HCT116 (cell line): ENCODE measurements around the gene ASB9. TPM values are rescaled to one million over a fixed set of nuclear protein-coding genes. Genes with fewer than 3 reads are reported as not detected.

Experiments used
- ATAC-seq: fragments of 200-7000 bp; cut with Tn5 transposase; 2 replicates; pipeline ENCODE4 v1.9.1; 2020; ENCODE audit warnings: mild to moderate bottlenecking, moderate library complexity
- BruUV-seq: library from RNA; stranded (reverse); fragments of 400-500 nt; replicated peaks from 2 replicates; lab custom pipeline; 2021; lab: Mats Ljungman, UMichigan
- CTCF ChIA-PET: fragments of 300-600 bp; sonication (Branson Sonifier 250); formaldehyde crosslinking; loops from one replicate; lab custom pipeline; 2021; ENCODE audit warnings: antibody characterized with exemption; lab: Charles Lee
- POLR2A ChIA-PET: fragments of 300-600, 350-600 bp; sonication (Branson Sonifier 250); formaldehyde crosslinking; loops from one replicate; lab custom pipeline; 2021; ENCODE audit warnings: antibody characterized with exemption; lab: Charles Lee
- RAD21 ChIA-PET, 2 experiments: fragments of 300-600 bp; sonication (Branson Sonifier 250); formaldehyde crosslinking; loops; one replicate each; lab custom pipeline; 2023; ENCODE audit warnings: low total read pairs in 2 of 2; ENCODE audit not compliant: uncharacterized antibody in 2 of 2, unreplicated experiment in 2 of 2, low non-redundant PET in 1 of 2; lab: Charles Lee
- DNase-seq: peaks from one replicate; pipeline ENCODE4 v3.0.0-alpha.2; 2010; ENCODE audit warnings: low read depth, low spot score
- H2AFZ ChIP-seq: fragments of 200-600 bp; shearing (Covaris generic), sonication (generic); 2 replicates; pipeline ENCODE4 v1.6.1; 2017; ENCODE audit warnings: low read depth, mixed run types, mixed read lengths, antibody characterized with exemption, low read length; ENCODE audit not compliant: poor library complexity, severe bottlenecking
- H3K27ac ChIP-seq: 2 replicates; pipeline ENCODE4 v1.5.1; 2012; ENCODE audit warnings: low read depth, low read length
- H3K27me3 ChIP-seq: fragments of 200-600 bp; sonication (generic); 2 replicates; pipeline ENCODE4 v1.6.1; 2016; ENCODE audit warnings: mixed run types, low read length, mixed read lengths; ENCODE audit not compliant: insufficient read depth
- H3K36me3 ChIP-seq, 2 experiments: fragments of 200-500 bp in 1 of 2; fragments of 200-600 bp in 1 of 2; sonication (Bioruptor generic) in 1 of 2; sonication (generic) in 1 of 2; 2 replicates each; pipeline versions ENCODE4 v1.5.1 to v1.6.1; 2014 to 2016; ENCODE audit warnings: low read length in 2 of 2, inconsistent platforms in 1 of 2, mixed read lengths in 1 of 2, mixed run types in 1 of 2; ENCODE audit not compliant: insufficient read depth in 2 of 2, control insufficient read depth in 1 of 2
- H3K4me1 ChIP-seq, 2 experiments: fragments of 200-600 bp in 1 of 2; sonication (generic) in 1 of 2; 2 replicates each; pipeline versions ENCODE4 v1.5.1 to v1.6.1; 2012 to 2017; ENCODE audit warnings: low read length in 2 of 2, inconsistent platforms in 1 of 2, mild to moderate bottlenecking in 1 of 2, mixed read lengths in 1 of 2, mixed run types in 1 of 2, moderate library complexity in 1 of 2; ENCODE audit not compliant: insufficient read depth in 2 of 2, control insufficient read depth in 1 of 2
- H3K4me2 ChIP-seq: fragments of 200-600 bp; sonication (generic); 2 replicates; pipeline ENCODE4 v1.6.1; 2017; ENCODE audit warnings: mixed run types, low read length, mixed read lengths
- H3K4me3 ChIP-seq, 2 experiments: fragments of 200-600 bp in 1 of 2; sonication (generic) in 1 of 2; replicated peaks in 1 of 2; 2 replicates each; pipeline ENCODE4 v1.5.1; 2011 to 2016; ENCODE audit warnings: low read length in 2 of 2, control low read depth in 1 of 2, low read depth in 1 of 2, mild to moderate bottlenecking in 1 of 2, mixed read lengths in 1 of 2, mixed run types in 1 of 2
- H3K79me2 ChIP-seq: fragments of 200-600 bp; sonication (generic); 2 replicates; pipeline ENCODE4 v1.6.1; 2017; ENCODE audit warnings: mild to moderate bottlenecking, mixed run types, low read length, moderate library complexity, mixed read lengths; ENCODE audit not compliant: insufficient read depth
- H3K9ac ChIP-seq: fragments of 200-600 bp; sonication (generic); 2 replicates; pipeline ENCODE4 v1.6.1; 2016; ENCODE audit warnings: low read length, mixed read lengths
- H3K9me2 ChIP-seq: fragments of 200-600 bp; sonication (generic), shearing (Covaris generic); 2 replicates; pipeline ENCODE4 v1.6.1; 2017; ENCODE audit warnings: mixed run types, mild to moderate bottlenecking, moderate library complexity; ENCODE audit not compliant: insufficient read depth
- H3K9me3 ChIP-seq, 2 experiments: fragments of 200-500 bp in 1 of 2; fragments of 200-600 bp in 1 of 2; sonication (Bioruptor generic) in 1 of 2; sonication (generic) in 1 of 2; 2 replicates each; pipeline ENCODE4 v1.6.1; 2014 to 2017; ENCODE audit warnings: low read length in 2 of 2, mixed read lengths in 2 of 2, inconsistent platforms in 1 of 2, low read depth in 1 of 2, mild to moderate bottlenecking in 1 of 2, mixed run types in 1 of 2, moderate library complexity in 1 of 2; ENCODE audit not compliant: control insufficient read depth in 1 of 2, insufficient read depth in 1 of 2
- H4K20me1 ChIP-seq: fragments of 200-600 bp; sonication (generic), shearing (Covaris generic); 2 replicates; pipeline ENCODE4 v1.6.1; 2017; ENCODE audit warnings: mixed run types, mild to moderate bottlenecking, moderate library complexity; ENCODE audit not compliant: insufficient read depth
- CBX3 ChIP-seq: IDR thresholded peaks from 2 replicates; pipeline ENCODE4 v1.6.1; 2012; ENCODE audit warnings: low read depth
- ELF1 ChIP-seq: IDR thresholded peaks from 2 replicates; pipeline ENCODE4 v1.6.1; 2012; ENCODE audit warnings: low read depth, borderline replicate concordance
- EZH2 ChIP-seq: fragments of 200-600 bp; sonication (generic); IDR thresholded peaks from 2 replicates; pipeline ENCODE4 v1.6.1; 2017; ENCODE audit warnings: antibody characterized with exemption, mixed run types
- EZH2phosphoT487 ChIP-seq: fragments of 200-600 bp; IDR thresholded peaks from 2 replicates; pipeline ENCODE4 v1.6.1; 2018; ENCODE audit warnings: antibody characterized with exemption, borderline replicate concordance
- SIN3A ChIP-seq: IDR thresholded peaks from 2 replicates; pipeline ENCODE4 v1.6.1; 2012; ENCODE audit warnings: low read depth
- SP1 ChIP-seq: IDR thresholded peaks from 2 replicates; pipeline ENCODE4 v1.6.1; 2012; ENCODE audit warnings: low read depth
- TCF7L2 ChIP-seq: IDR thresholded peaks from 2 replicates; pipeline ENCODE4 v1.7.0; 2011; ENCODE audit warnings: borderline replicate concordance, inconsistent platforms; ENCODE audit not compliant: insufficient read depth, insufficient read length; ENCODE audit errors: extremely low read depth
- YY1 ChIP-seq: IDR thresholded peaks from 2 replicates; pipeline ENCODE4 v1.6.1; 2011; ENCODE audit warnings: low read length, low read depth, moderate library complexity, mild to moderate bottlenecking; ENCODE audit not compliant: insufficient replicate concordance; ENCODE audit errors: extremely low read depth
- ZFX ChIP-seq: fragments of 450-650 bp; IDR thresholded peaks from 2 replicates; pipeline ENCODE4 v1.6.1; 2017
- ZNF274 ChIP-seq: fragments of 200-500 bp; sonication (Bioruptor generic); IDR thresholded peaks from 2 replicates; pipeline ENCODE4 v1.6.1; 2014; ENCODE audit warnings: mild to moderate bottlenecking, low read depth, low read length, inconsistent platforms
- intact Hi-C: fragments of 100-400 bp; cut with micrococcal nuclease; formaldehyde crosslinking; loops from 2 replicates; pipeline ENCODE4 v1.10.0; 2022
- total RNA-seq: library from RNA; stranded (reverse); gene quantifications from one replicate; pipeline ENCODE4 v1.2.1, GENCODE V29; 2021; ENCODE audit not compliant: unreplicated experiment
- TF ChIP-seq, protein P1 (sequence below): IDR thresholded peaks from 2 replicates; pipeline ENCODE4 v1.6.1; 2012
- TF ChIP-seq, protein P2 (sequence below): IDR thresholded peaks from 2 replicates; pipeline ENCODE4 v1.6.1; 2012
- TF ChIP-seq, protein P3 (sequence below), 3 experiments: fragments of 200-600 bp in 1 of 3; sonication (generic) in 1 of 3; IDR thresholded peaks in 2 of 3; conservative IDR thresholded peaks in 1 of 3; 2 replicates each; pipeline ENCODE4 v1.5.1; 2012 to 2017; ENCODE audit warnings: low read depth in 2 of 3, low read length in 2 of 3, antibody characterized with exemption in 1 of 3, borderline replicate concordance in 1 of 3, control low read depth in 1 of 3, mild to moderate bottlenecking in 1 of 3, mixed read lengths in 1 of 3, mixed run types in 1 of 3, moderate library complexity in 1 of 3; ENCODE audit not compliant: insufficient read depth in 1 of 3

Gene ASB9
- total RNA-seq, 1 experiment from 2014 or later: 2.9 TPM

DNA sequence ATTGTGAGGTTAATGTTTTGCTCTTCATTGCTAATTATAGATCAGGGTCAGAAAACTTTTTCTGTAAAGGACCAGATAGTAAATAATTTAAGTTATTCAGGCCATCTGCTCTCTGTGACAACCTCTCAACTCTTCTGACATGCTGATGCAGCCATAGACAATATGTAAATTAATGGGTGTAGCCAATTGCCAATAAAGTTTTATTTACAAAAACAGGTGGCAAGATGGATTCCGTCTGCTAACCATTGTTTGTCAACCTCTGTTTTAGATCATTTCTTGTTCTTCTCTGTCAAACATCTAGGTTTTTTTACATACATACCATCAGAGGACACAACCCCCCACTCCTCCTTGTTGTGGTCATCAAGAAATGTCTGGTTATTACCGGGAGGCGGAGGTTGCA is 33.7 kb downstream of the ASB9 start:
- intact Hi-C loops: no loop called here
- POLR2A ChIA-PET: no interaction called here
- no peak overlapping the region for H3K9ac ChIP-seq

More for the DNA sequence above, 33.7 kb downstream of the ASB9 start:
- no peak overlapping the region for H3K4me3 ChIP-seq
- no TSS peak for BruUV-seq
- no peaks in the 10 kb centered on the region for H3K27me3 ChIP-seq
- TF ChIP-seq EZH2 (no peak), TCF7L2 (no peak), YY1 (no peak), ZFX (no peak), SIN3A (no peak), CBX3 (no peak), ELF1 (no peak), EZH2phosphoT487 (no peak), SP1 (no peak), ZNF274 (no peak)
- TF ChIP-seq, protein P1, sequence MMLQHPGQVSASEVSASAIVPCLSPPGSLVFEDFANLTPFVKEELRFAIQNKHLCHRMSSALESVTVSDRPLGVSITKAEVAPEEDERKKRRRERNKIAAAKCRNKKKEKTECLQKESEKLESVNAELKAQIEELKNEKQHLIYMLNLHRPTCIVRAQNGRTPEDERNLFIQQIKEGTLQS: no peak
- TF ChIP-seq, protein P2, sequence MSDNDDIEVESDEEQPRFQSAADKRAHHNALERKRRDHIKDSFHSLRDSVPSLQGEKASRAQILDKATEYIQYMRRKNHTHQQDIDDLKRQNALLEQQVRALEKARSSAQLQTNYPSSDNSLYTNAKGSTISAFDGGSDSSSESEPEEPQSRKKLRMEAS: no peak
- TF ChIP-seq, protein P3, sequence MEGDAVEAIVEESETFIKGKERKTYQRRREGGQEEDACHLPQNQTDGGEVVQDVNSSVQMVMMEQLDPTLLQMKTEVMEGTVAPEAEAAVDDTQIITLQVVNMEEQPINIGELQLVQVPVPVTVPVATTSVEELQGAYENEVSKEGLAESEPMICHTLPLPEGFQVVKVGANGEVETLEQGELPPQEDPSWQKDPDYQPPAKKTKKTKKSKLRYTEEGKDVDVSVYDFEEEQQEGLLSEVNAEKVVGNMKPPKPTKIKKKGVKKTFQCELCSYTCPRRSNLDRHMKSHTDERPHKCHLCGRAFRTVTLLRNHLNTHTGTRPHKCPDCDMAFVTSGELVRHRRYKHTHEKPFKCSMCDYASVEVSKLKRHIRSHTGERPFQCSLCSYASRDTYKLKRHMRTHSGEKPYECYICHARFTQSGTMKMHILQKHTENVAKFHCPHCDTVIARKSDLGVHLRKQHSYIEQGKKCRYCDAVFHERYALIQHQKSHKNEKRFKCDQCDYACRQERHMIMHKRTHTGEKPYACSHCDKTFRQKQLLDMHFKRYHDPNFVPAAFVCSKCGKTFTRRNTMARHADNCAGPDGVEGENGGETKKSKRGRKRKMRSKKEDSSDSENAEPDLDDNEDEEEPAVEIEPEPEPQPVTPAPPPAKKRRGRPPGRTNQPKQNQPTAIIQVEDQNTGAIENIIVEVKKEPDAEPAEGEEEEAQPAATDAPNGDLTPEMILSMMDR (IDR thresholded peaks at IDR 0.05 in 2 of 3, conservative IDR thresholded peaks at IDR 0.05 in 1 of 3; ENCODE audit: borderline replicate concordance in 1 of 3, insufficient read depth in 1 of 3, low read depth in 2 of 3, low read length in 2 of 3): no peak
- H3K4me2 ChIP-seq: no peak overlapping the region
- ATAC-seq (no peak), DNase-seq (no peak)
- H3K4me1 ChIP-seq: peaks cover 0 to 4% of the 10 kb centered on the region in 2 experiments; a peak in 1 of 4 replicates
- no peak overlapping the region for H3K27ac ChIP-seq
- H2AFZ ChIP-seq: no peak overlapping the region
- no peaks in the 10 kb centered on the region for H4K20me1 ChIP-seq
- H3K9me2 ChIP-seq: no peaks in the 10 kb centered on the region
- ChIA-PET CTCF (no interaction called here), RAD21 (no interaction called here)
- H3K9me3 ChIP-seq: no peaks in the 10 kb centered on the region
- no peaks in the 10 kb centered on the region for H3K36me3 ChIP-seq
- H3K79me2 ChIP-seq: no peaks in the 10 kb centered on the region
